GM04504 (cell line): ENCODE measurements around the gene PSME1.

Experiments used
- DNase-seq: peaks from one replicate; pipeline ENCODE4 v3.0.0-alpha.2; 2012; ENCODE audit warnings: low read depth

Gene PSME1

GRCh38 chr14:24147761-24148428 is 11.9 kb downstream of the PSME1 start:
- DNase-seq: no peak

- no peak for DNase-seq
These were observed 13.4 kb downstream of the PSME1 start for GRCh38 chr14:24149302-24149969.

- no peak for DNase-seq
These were observed 14.1 kb downstream of the PSME1 start for GRCh38 chr14:24150061-24150460.

GRCh38 chr14:24150567-24150966 is 14.6 kb downstream of the PSME1 start:
- no peak for DNase-seq

- DNase-seq: no peak
These were observed 15.0 kb downstream of the PSME1 start for GRCh38 chr14:24150993-24151392.

GRCh38 chr14:24151404-24152080 is 15.5 kb downstream of the PSME1 start:
- no peak for DNase-seq

- DNase-seq: no peak
These were observed 19.1 kb downstream of the PSME1 start for GRCh38 chr14:24155100-24155499.

GRCh38 chr14:24156840-24157239 is 20.8 kb downstream of the PSME1 start:
- DNase-seq: no peak

GRCh38 chr14:24157331-24157730 is 21.3 kb downstream of the PSME1 start:
- DNase-seq: no peak

GRCh38 chr14:24159777-24160498 is 23.9 kb downstream of the PSME1 start:
- no peak for DNase-seq

GRCh38 chr14:24160499-24160849 is 24.5 kb downstream of the PSME1 start:
- no peak for DNase-seq

- DNase-seq: peak; percentile 93
These were observed 25.1 kb downstream of the PSME1 start, which contains the start of gene IRF9 for GRCh38 chr14:24160850-24161804. Gene IRF9 (plus strand): TSS chr14:24161265. CDS start chr14:24162145, 880 bp downstream.

GRCh38 chr14:24162093-24162492 is 26.1 kb downstream of the PSME1 start:
- DNase-seq: no peak

- DNase-seq: no peak
These were observed 28.6 kb downstream of the PSME1 start for GRCh38 chr14:24164518-24164991.

GRCh38 chr14:24165785-24166184 is 29.8 kb downstream of the PSME1 start:
- DNase-seq: no peak

- no peak for DNase-seq
These were observed 31.6 kb downstream of the PSME1 start for GRCh38 chr14:24167469-24168114.

- no peak for DNase-seq
These were observed 35.6 kb downstream of the PSME1 start, which contains the start of gene REC8 for GRCh38 chr14:24171422-24172260. Gene REC8 (plus strand): TSS chr14:24172080. CDS start chr14:24172553, 473 bp downstream.

GRCh38 chr14:24172261-24172860 is 36.4 kb downstream of the PSME1 start:
- DNase-seq: no peak

- DNase-seq: no peak
These were observed 36.9 kb downstream of the PSME1 start for GRCh38 chr14:24172871-24173281.
